Uterus (tissue), 4 donors: ENCODE results near the gene ONECUT1. TPM values are rescaled to one million over a fixed set of nuclear protein-coding genes. Genes with fewer than 3 reads are reported as not detected.

Source experiments
- DNase-seq, 2 donors: peaks; one replicate each; pipeline ENCODE4 v3.0.0-alpha.2; 2019 to 2020
- H3K27ac ChIP-seq, 2 donors: fragments of 200-600 bp; sonication (generic); 1 replicate in 1 of 2; 2 replicates in 1 of 2; pipeline ENCODE4 v1.5.1; 2016 to 2018
- H3K27me3 ChIP-seq, 2 donors: fragments of 200-600 bp; sonication (generic); one replicate each; pipeline ENCODE4 v1.5.1; 2018 to 2019; ENCODE audit warnings: control low read depth in 1 of 2
- H3K36me3 ChIP-seq, 2 donors: fragments of 200-600 bp; sonication (generic); one replicate each; pipeline ENCODE4 v1.5.1; 2019; ENCODE audit warnings: control low read depth in 1 of 2
- H3K4me1 ChIP-seq, 2 donors: fragments of 200-600 bp; sonication (generic); one replicate each; pipeline ENCODE4 v1.5.1; 2018 to 2019; ENCODE audit warnings: control low read depth in 1 of 2
- H3K4me3 ChIP-seq, 2 donors: fragments of 200-600 bp; sonication (generic); 1 replicate in 1 of 2; 2 replicates in 1 of 2; pipeline ENCODE4 v1.5.1; 2018 to 2019; ENCODE audit warnings: mild to moderate bottlenecking in 1 of 2
- H3K9me3 ChIP-seq, 2 donors: fragments of 200-600 bp; sonication (generic); one replicate each; pipeline ENCODE4 v1.5.1; 2019; ENCODE audit warnings: control low read depth in 1 of 2
- CTCF ChIP-seq, 4 experiments: fragments of 200-600 bp in 2 of 4; fragments of 450-650 bp in 2 of 4; sonication (generic) in 2 of 4; IDR thresholded peaks; one replicate each; pipeline ENCODE4 v1.5.1; 2016 to 2019; ENCODE audit warnings: antibody characterized with exemption in 4 of 4, mild to moderate bottlenecking in 2 of 4, moderate library complexity in 1 of 4
- POLR2A ChIP-seq, 2 donors: fragments of 450-650 bp; IDR thresholded peaks; one replicate each; pipeline ENCODE4 v1.6.1; 2016; ENCODE audit warnings: antibody characterized with exemption in 2 of 2, mild to moderate bottlenecking in 1 of 2, moderate library complexity in 1 of 2
- intact Hi-C: fragments of 100-400 bp; cut with DNase I; formaldehyde crosslinking; loops from one replicate; pipeline ENCODE4 v1.15.1; 2023; ENCODE audit warnings: low total_unique reads
- total RNA-seq, 4 donors: library from RNA; depleted of rRNA in 3 of 4; stranded (reverse); fragments of >200 nt in 3 of 4; gene quantifications; one replicate each; pipeline versions ENCODE4 v1.1.0 to v1.2.4, GENCODE V29; 2014 to 2023
- donor health status: DM: yes; HTN: yes; CAD: no.

The ONECUT1 gene
- total RNA-seq, 4 donors from 2014 or later: not detected

- no peak for DNase-seq
- Histone ChIP-seq H3K4me3 (no peak overlapping the region), H3K9me3 (no peaks in the 10 kb centered on the region), H3K27ac (no peak overlapping the region), H3K27me3 (peaks cover 8 to 79% of the 10 kb centered on the region in 2 donors), H3K4me1 (peaks cover 0 to 21% of the 10 kb centered on the region in 2 donors), H3K36me3 (no peaks in the 10 kb centered on the region)
- no peak for TF ChIP-seq POLR2A (IDR thresholded peaks at IDR 0.05)
- TF ChIP-seq CTCF (IDR thresholded peaks at IDR 0.05): no peak
- intact Hi-C loops: no loop called here
Observed at GRCh38 chr15:52784799-52785671, 5.1 kb downstream of the ONECUT1 start.

- Histone ChIP-seq H3K36me3 (no peaks in the 10 kb centered on the region), H3K9me3 (no peaks in the 10 kb centered on the region), H3K27me3 (peaks cover 8 to 83% of the 10 kb centered on the region in 2 donors), H3K27ac (no peak overlapping the region), H3K4me3 (no peak overlapping the region), H3K4me1 (peaks cover 0 to 14% of the 10 kb centered on the region in 2 donors)
- no peak for DNase-seq
- intact Hi-C loops: no loop called here
- TF ChIP-seq CTCF (IDR thresholded peaks at IDR 0.05): peak in 2 of 4 experiments; percentile 12 to 31
- TF ChIP-seq POLR2A (IDR thresholded peaks at IDR 0.05): no peak
Observed at GRCh38 chr15:52783929-52784798, 6.0 kb downstream of the ONECUT1 start.

GRCh38 chr15:52783191-52783829, 6.8 kb downstream of the ONECUT1 start:
- peaks cover 8 to 76% of the 10 kb centered on the region in 2 donors for H3K27me3 ChIP-seq
- intact Hi-C loops: no loop called here

GRCh38 chr15:52782514-52782913, 7.6 kb downstream of the ONECUT1 start:
- Histone ChIP-seq H3K4me3 (no peak overlapping the region), H3K9me3 (no peaks in the 10 kb centered on the region), H3K27me3 (peaks cover 8 to 68% of the 10 kb centered on the region in 2 donors), H3K27ac (no peak overlapping the region), H3K36me3 (no peaks in the 10 kb centered on the region), H3K4me1 (peaks cover 0 to 9% of the 10 kb centered on the region in 2 donors)
- intact Hi-C loops: no loop called here
- TF ChIP-seq POLR2A (IDR thresholded peaks at IDR 0.05) (no peak), CTCF (IDR thresholded peaks at IDR 0.05) (no peak)
- no peak for DNase-seq

More at GRCh38 chr15:52783191-52783829, 6.8 kb downstream of the ONECUT1 start:
- Histone ChIP-seq H3K36me3 (no peaks in the 10 kb centered on the region), H3K4me1 (peaks cover 0 to 9% of the 10 kb centered on the region in 2 donors), H3K4me3 (no peak overlapping the region), H3K27ac (no peak overlapping the region), H3K9me3 (no peaks in the 10 kb centered on the region)
- TF ChIP-seq CTCF (IDR thresholded peaks at IDR 0.05) (no peak), POLR2A (IDR thresholded peaks at IDR 0.05) (no peak)
- no peak for DNase-seq
